GM19395 (cell line): ENCODE data around the gene NFILZ.

Experiments
- ATAC-seq: cut with Tn5 transposase; IDR thresholded peaks from one replicate; pipeline ENCODE4 v1.9.1; 2021; ENCODE audit warnings: mild to moderate bottlenecking, moderate library complexity; ENCODE audit not compliant: unreplicated experiment

NFILZ gene, protein sequence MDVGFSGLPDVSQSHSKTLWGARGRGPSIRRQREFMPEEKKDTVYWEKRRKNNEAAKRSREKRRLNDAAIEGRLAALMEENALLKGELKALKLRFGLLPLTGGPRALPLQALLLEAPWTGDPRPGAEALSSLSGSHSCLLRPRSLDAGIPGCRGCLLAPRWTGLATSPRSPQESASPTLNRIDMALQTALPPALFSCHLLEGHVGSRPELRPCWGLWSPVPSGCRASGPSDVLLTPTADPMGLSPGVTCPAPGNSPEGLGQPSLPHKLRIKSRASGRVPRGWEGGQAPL

DNA sequence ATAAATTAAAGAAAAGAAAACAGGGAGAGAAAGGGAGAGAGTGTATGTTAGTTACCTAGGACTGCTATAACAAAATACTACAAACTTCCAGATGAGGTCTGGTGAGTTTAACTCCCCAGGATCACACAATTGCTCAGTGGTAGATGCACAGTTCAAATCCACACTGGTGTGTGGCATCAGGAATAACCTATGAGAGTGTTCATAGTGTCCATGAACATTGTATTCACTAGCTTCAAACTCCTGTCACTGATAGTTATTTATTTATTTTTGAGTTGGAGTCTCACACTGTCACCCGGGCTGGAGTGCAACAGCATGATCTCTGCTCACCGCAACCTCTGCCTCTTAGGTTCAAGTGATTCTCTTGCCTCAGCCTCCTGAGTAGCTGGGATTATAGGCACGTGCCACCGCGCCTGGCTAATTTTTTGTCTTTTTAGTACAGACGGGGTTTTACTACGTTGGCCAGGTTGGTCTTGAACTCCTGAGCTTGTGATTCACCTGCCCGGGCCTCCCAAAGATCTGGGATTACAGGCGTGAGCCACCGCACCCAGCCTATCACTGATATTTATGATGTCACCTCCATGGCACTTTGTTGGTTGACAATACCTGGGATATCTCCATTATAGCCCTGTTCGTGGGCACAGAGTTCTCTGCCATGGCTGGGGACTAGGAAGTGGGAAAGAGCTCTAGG is at the start of gene NFILZ:
NFILZ (plus strand) TSS at position 638 of the 688 bp plus-strand sequence. CDS start 46,133 bp downstream, outside the sequence.
- no peak for ATAC-seq

DNA sequence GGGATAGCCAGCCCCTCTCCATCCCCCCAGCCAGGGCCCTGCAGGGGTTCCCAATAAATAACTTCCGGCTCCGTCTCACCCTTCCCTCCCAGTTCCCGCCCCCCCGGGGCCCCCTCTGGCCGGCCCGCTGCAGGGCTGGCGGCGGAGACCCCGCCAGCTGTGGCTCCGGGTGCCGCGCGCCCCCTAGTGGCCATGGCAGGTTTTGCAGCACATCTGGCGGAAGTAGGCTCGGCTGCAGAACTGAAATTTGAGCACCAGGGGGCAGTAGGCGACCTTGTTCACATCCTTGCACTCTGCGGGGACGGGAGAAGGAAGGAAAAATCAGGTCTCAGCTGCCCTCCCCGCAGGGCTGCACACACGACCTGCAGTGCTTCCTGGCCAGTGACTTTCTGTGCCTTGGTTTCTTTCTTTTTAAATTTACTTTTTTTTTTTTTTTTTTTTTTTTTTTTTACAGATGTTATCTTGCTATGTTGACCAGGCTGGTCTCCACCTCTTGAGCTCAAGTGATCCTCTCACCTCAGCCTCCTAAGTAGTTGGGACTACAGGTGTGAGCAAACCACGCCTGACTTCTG is 49.6 kb upstream of the NFILZ start:
- ATAC-seq = no peak

DNA sequence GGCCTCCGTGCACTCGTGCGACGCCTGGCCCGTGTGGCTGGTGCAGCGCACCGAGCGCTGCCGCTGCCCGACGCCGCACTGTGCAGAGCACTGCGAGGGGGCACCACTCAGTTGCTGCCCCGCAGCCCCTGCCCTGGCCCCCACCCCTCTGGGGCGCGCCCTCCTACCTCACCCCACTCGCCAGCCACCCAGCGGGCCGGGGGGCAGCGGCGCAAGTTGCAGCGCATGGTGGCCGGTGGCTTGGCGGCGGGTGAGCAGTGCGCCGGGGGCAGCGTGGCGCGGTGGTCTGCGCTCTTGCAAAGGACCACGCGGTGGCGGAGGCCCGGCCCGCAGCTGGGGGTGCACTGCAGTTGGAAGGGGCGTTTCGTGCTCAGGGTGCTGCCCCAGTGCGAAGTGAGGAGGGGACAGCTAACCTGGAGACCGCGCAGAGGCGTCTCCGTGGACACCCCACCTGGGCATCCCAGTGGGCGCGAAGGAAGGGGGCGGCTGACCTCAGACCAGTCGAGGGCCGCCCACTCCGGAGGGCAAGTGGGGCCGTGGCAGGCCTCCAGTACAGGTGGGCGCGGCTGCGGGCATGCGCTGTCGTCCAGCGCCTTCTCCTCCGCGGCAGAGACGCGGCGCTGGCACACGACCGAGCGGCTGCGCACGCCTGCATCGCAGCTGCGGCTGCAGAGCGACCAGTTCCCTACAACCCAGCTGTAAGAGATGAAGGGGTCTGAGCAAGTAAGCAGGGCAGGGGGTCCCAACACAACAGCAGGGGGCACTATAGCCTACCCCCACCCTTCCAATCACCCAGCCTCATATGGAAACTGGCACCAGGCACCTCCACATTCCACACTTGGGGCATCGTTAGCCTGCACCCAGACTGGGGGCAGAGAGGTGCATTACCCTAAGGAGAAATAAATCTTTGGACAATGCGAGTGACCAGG is 45.2 kb upstream of the NFILZ start:
- no peak for ATAC-seq

DNA sequence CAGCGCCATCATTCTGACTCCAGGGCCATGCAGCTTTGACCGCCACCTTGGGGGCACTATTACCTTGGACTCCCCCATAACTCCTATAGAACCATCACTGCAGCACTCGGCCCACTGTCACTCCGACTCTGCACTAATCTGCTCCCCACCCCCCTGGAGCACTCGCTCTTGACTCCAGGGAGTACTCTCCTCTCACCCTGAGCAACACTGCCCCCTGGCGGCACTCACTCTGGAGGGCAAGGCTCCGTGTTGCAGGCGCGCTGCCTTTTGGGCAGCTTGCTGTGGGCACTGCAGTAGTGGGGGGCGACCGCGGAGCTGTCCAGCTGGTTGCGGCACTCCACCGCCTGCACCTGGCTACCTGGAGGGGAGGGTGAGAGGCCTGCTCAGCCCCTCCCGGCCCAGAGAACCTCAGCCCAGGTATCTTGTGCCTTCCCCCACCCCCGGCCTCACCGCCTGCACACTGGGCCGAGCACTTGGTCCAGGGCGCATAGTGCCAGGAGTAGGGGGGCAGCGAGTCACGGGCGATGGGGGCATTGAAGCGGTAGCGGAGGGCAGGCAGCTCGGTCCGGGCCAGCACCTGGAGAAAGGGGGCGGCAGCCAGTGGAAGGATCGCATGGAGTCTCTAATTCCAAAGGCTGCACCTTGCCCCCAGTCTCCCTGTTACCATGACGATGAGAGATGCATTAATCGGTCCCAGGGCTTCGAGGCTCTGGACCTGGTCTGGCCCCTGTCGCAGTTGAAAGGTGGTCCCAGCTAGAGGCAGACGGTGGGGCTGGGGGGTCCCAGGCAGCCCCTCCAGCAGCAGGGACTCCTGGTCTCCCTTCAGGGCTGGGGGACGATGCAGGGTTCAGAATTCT is 44.3 kb upstream of the NFILZ start:
- ATAC-seq = no peak

DNA sequence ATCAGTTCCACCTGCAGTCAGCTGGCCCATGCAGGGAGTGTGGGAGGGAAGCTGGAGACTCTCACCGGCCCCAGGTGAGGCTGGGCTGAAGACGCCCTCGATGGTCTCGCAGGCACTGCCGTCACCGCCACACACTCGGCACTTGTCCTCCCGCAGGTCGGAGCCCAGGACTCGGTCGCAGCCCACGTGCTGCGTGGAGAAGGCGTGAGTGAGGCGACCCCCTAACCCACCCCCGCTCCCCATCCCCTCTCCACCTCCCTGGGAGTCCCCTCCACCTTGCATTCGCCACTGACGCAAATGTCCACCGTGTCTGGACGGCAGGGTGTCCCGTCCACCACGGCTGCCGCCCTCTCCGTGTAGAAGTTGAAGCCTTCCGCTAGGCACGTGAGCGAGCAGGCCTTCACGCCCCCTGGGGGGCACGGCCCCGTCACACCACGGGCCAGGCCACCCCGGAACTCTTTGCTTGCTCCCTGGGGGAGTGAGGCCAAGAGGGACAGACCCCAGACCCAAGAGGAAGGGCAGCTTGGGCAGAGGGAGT is 41.2 kb upstream of the NFILZ start:
- ATAC-seq = no peak

DNA sequence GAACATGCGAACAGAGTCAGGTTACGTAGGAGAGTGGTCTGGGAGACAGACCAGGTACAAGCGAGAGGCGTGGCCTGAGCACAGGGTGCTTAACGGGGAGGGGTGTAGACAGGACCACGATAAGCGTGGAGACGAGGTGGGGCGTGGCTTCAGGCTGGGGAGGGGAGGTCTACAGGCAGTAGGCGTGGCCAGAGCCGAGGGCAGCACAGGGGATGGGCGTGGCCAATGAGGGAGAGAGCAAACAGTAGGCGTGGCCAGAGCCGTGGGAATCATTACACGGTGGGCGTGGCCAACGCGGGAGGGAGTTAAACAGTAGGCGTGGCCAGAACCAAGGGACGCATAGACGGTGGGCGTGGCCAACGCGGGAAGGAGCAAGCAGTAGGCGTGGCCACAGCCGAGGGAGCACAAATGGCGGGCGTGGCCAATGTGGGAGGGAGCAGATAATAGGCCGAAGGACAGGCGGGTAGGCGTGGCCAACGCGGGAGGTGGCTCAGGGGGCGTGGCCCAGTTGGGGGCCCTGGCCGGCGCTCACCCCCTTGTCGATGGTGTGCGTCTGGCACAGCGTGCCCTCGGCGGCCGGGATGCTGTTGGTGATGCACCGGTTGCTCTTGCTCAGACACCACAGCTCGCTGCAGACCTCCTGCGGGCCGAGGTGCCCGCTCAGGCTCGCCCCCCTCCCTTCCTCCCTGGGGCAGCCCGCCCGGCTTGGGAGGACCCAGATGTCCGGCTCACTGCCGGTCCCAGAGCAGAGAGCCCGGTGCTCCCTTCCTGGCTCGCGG is 38.0 kb upstream of the NFILZ start:
- ATAC-seq = no peak

DNA sequence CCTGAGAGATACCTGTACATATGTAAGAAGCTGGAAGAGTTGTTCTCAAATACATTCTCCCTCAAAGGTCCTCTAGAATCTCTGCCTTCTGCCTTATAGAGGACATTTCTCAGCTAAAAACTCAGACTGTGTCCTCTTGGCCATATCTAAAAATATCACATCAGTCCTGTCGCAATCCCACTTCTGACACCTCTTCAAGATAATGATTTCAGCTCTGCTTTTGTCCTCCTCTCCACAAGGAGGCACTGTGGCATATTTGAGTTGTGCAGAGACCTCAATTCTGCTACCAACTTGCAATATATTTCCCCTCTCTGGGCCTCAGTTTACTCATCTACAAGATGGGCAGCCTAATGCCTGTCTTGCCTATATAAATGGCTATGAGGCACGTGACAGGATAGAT is 36.5 kb upstream of the NFILZ start:
- no peak for ATAC-seq

DNA sequence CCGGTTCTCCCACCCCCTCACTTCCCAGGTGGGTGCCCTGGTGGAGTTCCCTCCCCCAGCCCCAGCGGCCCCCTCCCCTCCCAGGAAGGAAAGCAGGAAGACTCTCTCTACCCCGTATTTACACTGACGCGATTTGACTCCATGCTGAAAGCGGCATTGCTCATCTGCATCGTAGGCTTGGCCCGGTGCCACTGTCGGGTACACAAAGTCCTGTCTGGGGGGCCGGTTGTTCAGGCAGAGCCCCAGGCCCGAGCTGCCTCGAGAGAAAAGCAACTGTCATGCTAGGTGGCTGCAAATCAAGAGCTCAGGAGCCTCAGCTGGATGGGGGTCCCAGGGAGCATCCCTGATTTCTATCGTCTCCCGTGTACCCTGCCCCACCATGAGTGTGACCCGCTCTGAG is 34.8 kb upstream of the NFILZ start:
- no peak for ATAC-seq

DNA sequence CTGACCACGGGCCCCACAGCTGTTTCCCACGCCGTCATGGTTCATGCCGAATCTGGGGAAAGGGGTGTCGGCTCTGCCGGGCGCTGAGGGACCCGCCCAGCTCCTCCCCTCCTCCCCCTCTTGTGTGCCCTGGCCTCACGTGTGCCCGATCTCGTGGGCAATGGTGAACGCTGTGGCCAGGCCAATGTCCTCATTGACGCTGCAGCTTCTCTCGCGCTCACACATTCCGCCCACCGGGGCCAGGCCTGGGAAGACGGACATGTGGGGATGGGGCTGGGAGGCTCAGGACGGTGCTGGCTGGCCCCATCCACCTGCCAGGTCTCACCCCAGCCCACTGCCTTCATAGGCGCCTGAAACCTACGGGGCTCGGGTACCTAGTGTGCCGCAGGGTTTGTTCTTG is 34.3 kb upstream of the NFILZ start:
- no peak for ATAC-seq

DNA sequence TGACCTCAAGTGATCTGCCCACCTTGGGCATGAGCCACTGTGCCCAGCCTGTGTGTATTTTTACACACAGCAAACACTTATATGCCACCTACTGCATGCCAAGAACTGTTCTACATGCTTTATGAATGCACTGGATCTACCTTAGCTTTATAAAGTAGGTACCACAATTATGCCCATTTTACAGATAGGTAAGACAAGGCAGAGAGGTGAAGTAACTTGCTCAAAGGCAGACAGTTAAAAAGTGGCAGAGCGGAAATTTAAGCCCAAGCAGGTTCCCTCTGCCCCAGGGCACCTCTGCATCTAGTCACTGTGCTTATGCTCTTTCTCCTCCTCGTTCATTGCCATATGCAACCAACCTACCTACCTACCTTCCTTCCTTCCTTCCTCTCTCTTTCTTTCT is 30.4 kb upstream of the NFILZ start:
- ATAC-seq = no peak

DNA sequence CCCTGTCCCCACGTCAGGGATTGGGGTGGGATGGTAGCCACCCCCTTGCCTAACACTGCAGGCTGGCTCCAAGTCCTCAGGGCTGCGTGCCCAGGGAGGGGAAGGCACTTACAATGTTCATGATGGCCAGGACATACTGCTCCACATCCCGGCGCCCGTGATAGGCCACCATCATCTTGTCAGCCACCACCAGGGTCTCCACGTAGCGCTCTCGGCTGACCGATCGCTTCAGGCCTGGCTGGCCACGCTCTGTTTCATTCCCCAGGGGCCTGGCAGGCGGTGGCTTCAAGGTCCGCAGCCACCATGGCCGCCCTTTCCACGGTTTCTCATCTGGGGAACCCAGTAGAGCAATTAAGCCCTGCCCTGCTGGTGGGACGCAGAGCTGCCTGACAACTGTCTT is 29.6 kb upstream of the NFILZ start:
- ATAC-seq = no peak

DNA sequence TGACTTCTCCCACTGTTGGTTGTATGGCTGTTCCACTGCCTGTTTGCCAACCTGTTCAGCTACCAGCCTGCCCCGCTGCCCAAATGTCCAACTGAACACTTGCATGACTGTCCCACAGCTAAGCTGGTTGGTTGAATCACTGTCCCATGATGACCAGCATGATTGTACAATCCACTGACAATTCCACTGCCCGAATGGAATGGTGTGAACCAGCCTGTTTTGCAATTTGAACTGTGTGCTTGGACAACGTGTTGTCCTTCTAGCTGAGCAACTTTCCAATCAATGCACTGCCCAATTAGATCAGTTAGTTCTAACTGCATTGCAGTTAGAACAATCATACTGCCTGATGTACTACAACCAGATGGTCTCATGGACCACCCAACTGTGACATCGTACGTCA is 28.6 kb upstream of the NFILZ start:
- ATAC-seq = no peak

DNA sequence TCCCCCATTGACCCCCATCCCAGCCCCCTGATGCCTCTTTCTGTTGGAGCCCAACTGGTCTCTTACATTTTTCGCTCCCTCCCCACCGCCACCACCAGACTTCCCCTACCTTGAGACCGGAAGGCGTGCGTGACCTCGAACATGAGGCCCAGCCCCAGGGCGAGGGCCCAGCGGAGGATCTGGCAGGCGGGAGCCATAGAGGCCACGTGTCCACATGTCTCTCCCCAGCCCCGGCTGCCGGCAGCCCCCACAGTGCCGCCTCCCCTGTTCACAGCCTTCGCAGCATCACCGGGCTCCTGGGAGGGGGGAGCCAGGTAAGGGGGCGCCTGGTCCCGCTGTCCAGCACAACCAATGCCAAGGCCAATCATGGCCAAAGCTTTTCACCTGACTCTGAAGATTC is 24.9 kb upstream of the NFILZ start:
- no peak for ATAC-seq

DNA sequence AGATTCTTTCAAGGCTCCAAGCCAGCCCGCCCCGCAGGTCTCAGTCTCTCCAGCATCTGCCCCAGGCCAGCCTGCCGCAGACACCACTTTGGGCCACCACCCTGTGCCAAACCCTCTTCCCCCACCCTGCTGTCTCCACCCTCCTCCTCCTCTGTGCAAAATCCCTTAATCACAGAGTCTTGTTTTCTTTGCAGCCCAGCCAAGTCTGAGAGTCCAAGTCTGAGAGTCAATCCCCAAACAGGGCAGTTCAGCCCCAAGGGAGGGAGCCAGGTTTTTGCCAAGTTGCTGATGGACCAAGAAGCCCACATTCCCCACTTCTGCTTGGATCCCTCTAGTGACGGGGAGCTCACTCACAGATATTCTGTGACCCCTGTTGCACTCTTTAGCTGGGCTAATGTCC is 23.0 kb upstream of the NFILZ start:
- ATAC-seq = no peak

DNA sequence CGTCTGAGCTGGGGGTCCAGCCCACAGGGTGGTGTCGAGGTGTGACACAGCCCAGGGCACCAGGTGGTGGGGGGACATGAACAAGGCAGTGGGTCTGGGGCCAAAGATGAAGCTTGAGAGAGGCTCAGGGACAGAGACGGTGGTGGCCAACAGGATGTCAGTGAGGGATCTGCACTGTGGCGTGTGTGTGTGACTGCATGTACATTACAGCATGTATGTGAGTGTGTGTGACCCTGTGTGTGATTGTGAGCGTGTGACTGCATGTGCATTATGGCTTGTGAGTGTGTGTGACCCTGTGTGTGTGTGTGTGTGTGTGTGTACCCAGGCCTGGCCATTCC is 21.5 kb upstream of the NFILZ start:
- no peak for ATAC-seq

DNA sequence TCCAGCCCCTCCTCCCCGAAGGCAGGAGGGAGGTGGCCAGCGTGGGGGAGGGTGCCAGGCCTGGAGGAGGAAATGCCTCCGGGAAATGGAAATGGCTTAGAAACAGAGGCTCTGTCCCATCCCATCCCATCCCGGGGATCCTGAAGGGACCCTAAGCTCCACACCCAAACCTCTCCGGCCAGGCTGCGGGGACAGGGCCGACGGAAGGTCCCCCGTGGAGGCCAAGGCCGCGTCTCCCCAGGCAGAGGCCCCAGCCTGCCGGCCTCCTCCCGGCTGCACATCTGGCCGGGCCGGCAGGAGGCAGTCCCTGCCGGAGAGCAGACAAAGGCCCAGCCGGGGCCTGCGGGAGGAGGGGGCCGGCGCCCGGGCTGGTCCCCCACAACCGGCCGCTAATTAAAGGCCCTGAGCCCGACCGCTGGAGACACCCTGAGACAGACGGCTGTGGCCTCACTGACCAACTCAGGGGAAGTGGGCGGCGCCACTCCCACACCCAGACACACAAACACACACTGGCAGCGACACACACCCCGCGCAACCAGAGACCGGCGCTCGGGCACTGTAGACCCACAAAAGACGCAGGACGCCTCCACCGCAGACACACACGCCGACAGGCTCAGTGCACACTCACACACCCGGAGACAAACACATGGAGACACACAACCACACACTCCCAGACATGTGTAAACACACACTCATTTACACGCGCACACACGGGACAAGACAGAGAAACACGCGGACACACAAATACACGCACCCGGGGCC is 21.0 kb upstream of the NFILZ start:
- ATAC-seq = no peak

DNA sequence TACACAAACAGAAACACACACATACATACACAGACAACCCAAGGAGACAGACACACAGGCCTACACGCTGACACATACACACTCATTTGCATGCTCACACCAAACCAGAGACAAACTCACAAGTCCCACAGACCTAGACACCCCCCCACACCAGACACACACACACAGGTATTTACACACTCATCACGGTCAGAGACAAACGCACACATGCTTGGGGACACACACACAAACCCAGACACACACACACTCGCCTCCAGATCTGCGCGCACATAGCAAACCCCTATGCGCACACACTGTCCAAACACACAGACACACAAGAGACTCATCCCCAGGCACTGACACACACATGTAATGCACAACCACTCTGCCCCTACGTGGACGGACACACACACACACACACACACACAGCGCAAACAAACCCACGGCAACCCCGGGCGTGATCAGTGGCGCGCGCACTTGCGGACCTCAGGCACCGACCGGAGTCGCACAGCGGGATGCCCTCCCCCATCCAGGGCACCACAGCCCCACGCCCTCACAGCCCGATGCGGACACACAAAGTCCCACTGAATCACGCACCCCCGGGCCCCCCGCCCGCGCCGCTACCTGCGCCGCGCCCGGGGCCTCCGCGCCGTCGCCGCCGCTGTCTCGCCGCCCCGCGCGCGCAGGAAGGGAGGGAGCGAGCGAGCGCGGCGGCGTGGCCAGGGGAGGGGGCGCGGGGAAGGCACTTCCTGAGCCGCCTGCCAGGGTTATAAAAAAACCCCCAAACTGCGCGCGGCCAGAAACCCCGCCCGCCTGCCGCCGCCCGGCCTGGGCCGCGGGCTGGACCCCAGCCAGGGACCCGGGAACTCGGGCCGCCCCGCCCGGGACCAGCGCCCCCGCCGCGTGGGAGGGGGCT is 20.1 kb upstream of the NFILZ start, which contains the start of gene ADAMTS10:
ADAMTS10 (minus strand) TSS at position 675 of the 895 bp plus-strand sequence. CDS start 5,005 bp downstream, outside the sequence.
- no peak for ATAC-seq

DNA sequence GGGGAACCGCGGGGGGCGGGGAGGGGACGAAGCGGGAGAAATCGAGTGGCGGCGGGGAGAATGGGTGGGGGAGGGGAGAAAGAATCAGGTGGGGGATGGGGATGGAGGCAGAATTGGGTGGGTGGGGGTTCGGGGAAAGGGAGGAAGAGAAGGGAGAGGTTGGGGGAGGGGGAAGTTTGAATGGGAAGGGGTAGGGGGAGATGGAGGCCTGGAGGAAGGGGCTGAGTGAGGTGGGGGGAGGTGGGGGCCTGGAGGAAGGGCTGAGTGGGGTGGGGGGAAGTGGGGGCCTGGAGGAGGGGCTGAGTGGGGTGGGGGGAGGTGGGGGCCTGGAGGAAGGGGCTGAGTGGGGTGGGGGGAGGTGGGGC is 19.5 kb upstream of the NFILZ start:
- ATAC-seq = no peak
